ENCODE data around the gene KRTAP2-4.
"Not testable (repeated sequence)": the region's sequence is repeated elsewhere in the genome, so short reads cannot be mapped to it uniquely, and the experiment has no call there.

The KRTAP2-4 gene

GRCh38 chr17:41071606-41072360 is 6.1 kb upstream of the KRTAP2-4 start:
- no peak for DNase-seq

GRCh38 chr17:41069031-41069430 is 3.4 kb upstream of the KRTAP2-4 start:
- DNase-seq, result no peak

GRCh38 chr17:41067281-41067680 is 1.6 kb upstream of the KRTAP2-4 start:
- DNase-seq, result no peak

DNA sequence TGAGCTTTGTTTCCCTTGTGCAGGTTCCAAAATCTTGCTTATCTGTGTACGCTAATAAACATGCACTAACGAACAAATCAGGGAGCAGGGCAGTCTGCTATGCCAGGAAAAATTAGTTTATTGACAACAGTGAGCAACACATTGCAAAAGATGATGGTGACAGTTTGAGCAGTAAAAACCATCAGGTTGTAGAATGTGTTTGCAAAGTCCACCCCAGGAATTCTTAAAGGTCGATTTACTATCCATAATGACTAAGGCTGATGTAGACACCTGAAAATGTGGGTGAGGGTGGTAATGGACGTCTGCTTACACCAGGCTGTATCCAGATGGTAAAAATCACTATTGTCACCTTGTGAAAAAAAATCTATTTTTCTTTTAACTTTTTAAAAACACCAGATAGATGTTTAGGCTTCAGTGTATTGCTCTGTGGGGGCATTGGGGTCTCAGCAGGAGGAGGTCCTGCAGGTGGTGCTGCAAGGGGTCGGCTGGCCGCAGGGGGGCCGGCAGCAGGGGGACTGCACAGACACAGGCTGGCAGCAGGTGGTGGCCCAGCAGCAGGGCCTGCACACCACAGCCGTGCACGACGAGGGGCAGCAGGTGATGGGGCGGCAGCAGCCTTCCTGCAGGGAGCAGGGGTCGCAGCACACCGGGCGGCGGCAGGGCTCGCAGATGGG is 526 bp downstream of the KRTAP2-4 start:
- DNase-seq, result not testable (repeated sequence)

DNA sequence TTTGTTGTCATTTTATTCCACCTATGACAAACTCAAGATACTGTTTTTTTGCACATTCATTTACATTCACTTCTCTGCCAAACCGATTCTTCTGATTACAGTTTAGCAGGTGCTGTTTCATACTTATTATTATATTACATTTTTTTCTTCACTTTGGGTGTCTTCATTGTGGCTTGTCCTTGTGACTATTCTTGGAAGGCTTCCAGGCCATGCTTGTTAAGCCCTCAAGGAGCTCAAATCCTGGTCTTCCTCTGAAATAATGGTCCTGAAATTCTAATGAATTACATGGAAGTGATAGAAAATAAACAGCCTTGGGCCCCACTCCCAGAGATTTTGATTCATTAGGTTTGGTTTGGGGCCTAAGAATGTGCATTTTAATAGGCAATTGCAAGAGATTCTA is 1.4 kb downstream of the KRTAP2-4 start:
- DNase-seq, result no peak

DNA sequence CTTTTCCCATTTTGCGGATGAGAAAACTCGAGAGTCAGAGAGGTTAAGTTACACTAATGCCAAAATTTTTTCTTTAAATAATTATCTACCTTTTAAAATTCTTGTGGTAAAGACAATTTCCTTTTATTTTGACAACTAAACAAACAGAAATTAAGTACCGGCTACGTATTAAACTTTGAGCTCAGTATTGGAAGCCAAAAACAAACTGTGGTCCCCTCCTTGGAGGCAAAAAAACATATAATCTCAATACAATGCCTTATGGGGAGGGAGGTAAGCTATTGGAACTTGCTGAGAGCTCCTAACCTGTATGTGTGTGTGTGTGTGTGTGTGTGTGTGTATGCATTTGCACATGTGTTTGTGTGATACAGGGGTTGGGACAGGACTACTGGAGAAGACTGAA is 2.2 kb downstream of the KRTAP2-4 start:
- no peak for DNase-seq

DNA sequence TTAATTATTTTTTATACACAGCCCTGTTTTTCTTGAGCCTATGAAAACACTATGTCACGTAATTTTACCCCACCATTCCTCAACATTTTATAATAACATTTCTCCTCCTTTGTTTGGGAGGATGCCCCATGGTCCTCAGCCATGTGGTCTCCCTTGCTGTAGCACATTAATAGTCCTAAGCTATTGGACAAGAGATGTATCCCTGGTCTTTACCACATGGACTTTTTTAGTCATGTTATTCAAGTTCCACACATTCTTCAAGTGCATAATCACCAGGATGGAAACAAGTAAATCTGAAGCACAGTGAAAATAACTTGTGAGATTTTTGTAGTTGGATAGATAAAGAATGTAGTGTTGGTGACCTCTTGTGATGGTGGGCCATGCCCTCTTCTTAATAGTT is 3.7 kb downstream of the KRTAP2-4 start:
- no peak for DNase-seq

DNA sequence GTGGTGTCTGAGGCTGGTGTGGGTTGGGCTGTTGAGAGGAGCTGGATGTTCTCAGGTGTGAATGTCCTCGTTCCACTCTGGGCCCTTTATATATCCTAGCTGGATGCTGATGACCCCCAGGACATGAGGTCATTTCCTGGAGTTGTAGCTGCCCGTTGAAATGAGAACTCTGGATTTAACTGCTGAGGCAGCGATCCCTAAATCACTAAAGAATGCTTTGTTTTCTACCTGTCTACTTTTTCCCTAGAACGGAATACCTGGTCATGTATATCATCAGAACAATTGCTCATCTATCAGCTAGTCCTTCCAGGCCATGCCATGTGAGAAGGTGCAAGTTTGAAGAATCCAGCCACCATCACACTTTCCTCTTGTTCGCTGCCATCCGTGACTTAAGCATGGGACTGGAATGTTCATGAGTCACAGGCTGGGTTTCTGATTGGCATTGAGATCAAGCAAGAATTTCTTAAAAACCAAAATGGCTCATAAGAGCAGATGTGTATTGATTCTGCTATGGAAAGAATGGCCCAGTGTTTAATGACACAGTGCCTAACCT is 5.6 kb downstream of the KRTAP2-4 start, which contains the start of gene KRTAP2-3:
KRTAP2-3 (minus strand) TSS at position 63 of the 553 bp plus-strand sequence. CDS start 64 bp downstream, outside the sequence.
- DNase-seq, result no peak

- not testable (repeated sequence) for DNase-seq
Observed at GRCh38 chr17:41059276-41060051, 6.2 kb downstream of the KRTAP2-4 start.

DNA sequence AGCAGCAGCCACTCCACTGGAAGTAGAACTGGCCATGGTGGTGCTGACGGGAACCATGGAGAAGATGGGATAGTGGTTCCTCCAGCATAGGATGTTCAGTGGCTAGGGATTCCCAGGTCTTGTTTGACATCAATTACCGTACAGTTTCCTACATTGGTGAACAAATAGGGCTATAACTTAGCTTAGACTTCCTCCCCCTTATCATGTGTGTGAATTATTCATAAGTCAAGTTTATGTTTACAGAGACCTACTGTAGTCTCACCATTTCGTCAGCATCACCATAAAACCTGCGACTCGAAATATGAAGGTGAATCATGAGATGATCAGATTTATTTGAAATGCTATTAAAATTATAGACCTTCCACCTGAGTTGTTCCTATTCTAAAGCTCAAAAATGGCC is 6.9 kb downstream of the KRTAP2-4 start:
- no peak for DNase-seq

DNA sequence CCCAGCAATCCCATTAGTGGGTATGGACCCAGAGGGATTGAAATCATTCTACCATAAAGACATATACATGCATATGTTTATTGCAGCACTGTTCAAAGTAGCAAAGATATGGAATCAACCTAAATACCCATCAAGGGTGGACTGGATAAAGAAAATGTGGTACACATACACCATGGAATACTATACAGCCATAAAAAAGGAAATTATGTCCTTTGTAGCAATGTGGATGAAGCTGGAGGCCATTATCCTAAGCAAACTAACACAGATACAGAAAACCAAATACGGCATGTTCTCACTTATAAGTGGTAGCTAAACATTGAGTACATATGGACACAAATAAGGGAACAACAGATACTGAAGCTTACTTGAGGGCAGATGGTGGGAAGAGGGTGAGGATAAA is 8.1 kb downstream of the KRTAP2-4 start:
- no peak for DNase-seq

DNA sequence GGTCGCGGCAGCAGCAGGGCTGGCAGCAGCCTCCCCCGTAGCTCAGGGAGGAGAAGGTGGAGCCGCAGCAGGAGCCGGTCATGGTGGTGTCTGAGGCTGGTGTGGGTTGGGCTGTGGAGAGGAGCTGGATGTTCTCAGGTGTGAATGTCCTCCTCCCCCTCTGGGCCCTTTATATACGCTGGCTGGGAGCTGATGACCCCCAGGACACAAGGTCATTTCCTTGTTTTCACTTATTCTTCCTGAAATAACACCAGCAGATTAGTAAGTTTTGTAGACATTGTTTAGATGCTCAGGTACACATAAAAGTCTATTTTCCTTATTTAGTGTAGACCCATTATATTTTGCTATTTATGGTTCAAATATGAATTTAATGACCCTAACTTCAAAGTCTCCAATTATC is 10.5 kb downstream of the KRTAP2-4 start, which contains the start of gene KRTAP2-2:
KRTAP2-2 (minus strand) TSS at position 101 of the 400 bp plus-strand sequence; CDS start at position 82, 19 bp downstream.
- not testable (repeated sequence) for DNase-seq

- not testable (repeated sequence) for DNase-seq
Observed at GRCh38 chr17:41054556-41054955, 11.1 kb downstream of the KRTAP2-4 start.

GRCh38 chr17:41054025-41054424 is 11.7 kb downstream of the KRTAP2-4 start:
- DNase-seq, result no peak

- DNase-seq, result no peak
Observed at GRCh38 chr17:41052566-41052965, 13.1 kb downstream of the KRTAP2-4 start.

DNA sequence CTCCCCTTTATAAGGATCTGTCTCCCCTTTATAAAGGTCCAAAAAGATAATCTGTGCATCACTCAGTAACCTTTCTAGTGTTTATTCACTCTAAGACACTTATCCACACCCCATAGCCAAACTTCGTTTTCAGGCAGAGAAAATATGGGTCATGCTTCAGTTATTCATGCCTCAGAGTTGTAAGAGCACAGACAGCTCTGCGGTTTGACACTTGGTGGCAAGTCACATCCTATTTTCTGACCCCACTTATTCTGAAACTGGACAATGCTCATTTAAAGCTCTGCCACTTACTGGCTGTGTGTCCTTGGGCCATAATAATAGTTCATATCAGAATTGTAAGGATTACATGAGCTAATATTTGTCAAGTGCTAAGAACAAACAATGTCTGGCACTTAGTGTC is 16.6 kb downstream of the KRTAP2-4 start:
- no peak for DNase-seq

DNA sequence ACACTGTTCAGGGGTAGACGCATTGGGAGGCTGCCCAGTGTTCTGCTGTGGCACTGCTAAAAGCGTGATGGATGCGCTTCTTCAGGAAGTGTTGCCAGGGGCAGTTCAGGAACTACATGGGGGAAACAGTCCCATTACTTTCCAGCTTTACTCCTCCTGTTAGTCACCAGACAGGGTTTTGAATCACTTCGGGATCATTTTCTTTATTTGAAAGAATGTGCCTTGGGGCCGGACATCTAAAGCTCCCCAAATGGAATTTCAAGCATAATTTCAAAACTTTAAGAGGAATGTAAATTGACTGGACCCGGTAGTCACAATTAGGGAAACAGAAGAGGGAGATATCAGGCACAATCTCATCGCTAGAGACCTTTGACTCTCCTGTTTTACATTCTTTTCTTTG is 17.2 kb downstream of the KRTAP2-4 start:
- no peak for DNase-seq

- DNase-seq, result not testable (repeated sequence)
Observed at GRCh38 chr17:41046735-41047465, 18.8 kb downstream of the KRTAP2-4 start, which contains the start of gene KRTAP2-1. KRTAP2-1 (minus strand) TSS chr17:41047316; CDS start chr17:41047267, 49 bp downstream.

- no peak for DNase-seq
Observed at GRCh38 chr17:41042953-41043352, 22.7 kb downstream of the KRTAP2-4 start.

- not testable (repeated sequence) for DNase-seq
Observed at GRCh38 chr17:41040783-41041571, 24.7 kb downstream of the KRTAP2-4 start, which contains the start of gene KRTAP1-1. KRTAP1-1 (minus strand) TSS chr17:41041450; CDS start chr17:41041397, 53 bp downstream.

DNA sequence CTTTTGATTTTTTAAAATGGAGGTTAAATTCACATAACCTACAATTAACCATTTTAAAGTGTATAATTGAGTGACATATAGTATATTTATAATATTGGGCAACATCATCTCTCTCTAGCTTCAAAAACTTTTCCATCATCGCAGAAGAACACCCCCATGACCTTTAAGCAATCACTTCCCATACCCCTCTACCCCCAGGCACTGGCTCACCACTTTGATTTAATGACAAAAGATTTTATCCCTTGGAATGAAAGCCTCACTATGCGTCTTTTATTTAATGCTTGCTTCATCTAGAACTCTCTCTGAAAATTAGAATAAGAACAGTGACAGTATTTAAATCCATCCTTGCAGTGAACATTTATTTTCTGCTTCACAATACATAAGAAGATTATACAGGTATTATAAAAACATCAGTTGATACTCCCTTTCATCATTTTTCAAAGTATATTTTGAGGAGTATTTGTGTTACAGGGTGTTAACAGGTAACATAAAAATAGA is 27.8 kb downstream of the KRTAP2-4 start:
- no peak for DNase-seq

Data from CD4-positive, alpha-beta T cell treated with Interferon alpha-2 for 1 hour (primary cell).